ENCODE data around the gene MMGT1. TPM values are rescaled to one million over a fixed set of nuclear protein-coding genes. Genes with fewer than 3 reads are reported as not detected.
A peak's percentile ranks its signal among the peaks of the same experiment; 100 is the strongest.
"Not testable (repeated sequence)": the region's sequence is repeated elsewhere in the genome, so short reads cannot be mapped to it uniquely, and the experiment has no call there.

Gene MMGT1
- total RNA-seq, 2 experiments from 2014 or later: 17.5 to 18.7 TPM

DNA sequence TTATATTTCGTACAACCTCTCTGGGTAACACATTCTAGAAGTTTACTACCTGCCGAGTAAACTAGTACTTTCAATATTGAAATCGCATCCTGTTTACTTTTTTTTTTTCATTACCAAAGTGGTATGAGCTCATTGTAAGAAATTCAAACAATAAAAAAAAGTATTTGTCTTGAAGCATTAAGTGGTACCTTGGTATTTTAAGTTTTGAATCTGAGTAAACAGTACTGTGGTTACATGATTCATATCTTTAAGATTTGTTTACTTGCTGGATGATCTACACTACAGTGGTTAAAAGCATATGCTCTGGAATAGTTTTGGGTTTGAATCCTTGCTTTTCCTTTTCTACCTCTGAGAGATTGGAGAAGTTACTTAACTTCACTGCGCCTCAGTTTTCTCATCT is 3.8 kb upstream of the MMGT1 start:
- no peak overlapping the region for H3K4me3 Mint-ChIP-seq
- H3K27ac Mint-ChIP-seq: no peak overlapping the region
- POLR2A ChIA-PET: no interaction called here
- H3K36me3 Mint-ChIP-seq: peaks cover 3% of the 10 kb centered on the region
- DNase-seq (no peak), ATAC-seq (ENCODE audit: low read depth) (no peak)
- peaks cover 16% of the 10 kb centered on the region for H3K4me1 Mint-ChIP-seq
- H3K9me3 Mint-ChIP-seq: no peaks in the 10 kb centered on the region
- peaks cover 6% of the 10 kb centered on the region for H3K27me3 Mint-ChIP-seq

DNA sequence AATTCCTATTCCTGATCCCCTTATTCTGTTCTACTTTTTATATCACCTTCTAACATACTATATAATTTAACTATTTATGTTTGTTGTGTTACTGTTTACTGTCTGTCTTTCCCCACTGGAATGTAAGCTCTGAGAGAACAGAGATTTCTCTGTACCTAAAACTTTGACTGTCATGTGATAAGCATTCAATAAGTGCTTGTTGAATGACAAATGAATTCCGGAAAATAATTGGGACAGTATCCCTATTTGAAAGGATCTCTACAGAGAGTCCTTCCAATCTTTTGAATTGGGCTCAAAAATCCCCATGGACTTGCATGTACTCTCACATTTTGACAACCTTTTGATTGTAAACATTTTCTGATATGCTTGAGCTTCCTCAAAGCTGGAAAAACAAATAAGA is 1.6 kb upstream of the MMGT1 start:
- POLR2A ChIA-PET: interaction anchor here (2.5 kb wide), 1 partner anchor 9 kb away, joined by 15 read pairs; the partner anchor contains the start of gene SLC9A6
- peaks cover 6% of the 10 kb centered on the region for H3K27me3 Mint-ChIP-seq
- DNase-seq: no peak
- no peak overlapping the region for H3K27ac Mint-ChIP-seq
- H3K4me1 Mint-ChIP-seq: peaks cover 16% of the 10 kb centered on the region
- ATAC-seq (ENCODE audit: low read depth): no peak
- H3K4me3 Mint-ChIP-seq: no peak overlapping the region
- peaks cover 4% of the 10 kb centered on the region for H3K36me3 Mint-ChIP-seq
- no peaks in the 10 kb centered on the region for H3K9me3 Mint-ChIP-seq

DNA sequence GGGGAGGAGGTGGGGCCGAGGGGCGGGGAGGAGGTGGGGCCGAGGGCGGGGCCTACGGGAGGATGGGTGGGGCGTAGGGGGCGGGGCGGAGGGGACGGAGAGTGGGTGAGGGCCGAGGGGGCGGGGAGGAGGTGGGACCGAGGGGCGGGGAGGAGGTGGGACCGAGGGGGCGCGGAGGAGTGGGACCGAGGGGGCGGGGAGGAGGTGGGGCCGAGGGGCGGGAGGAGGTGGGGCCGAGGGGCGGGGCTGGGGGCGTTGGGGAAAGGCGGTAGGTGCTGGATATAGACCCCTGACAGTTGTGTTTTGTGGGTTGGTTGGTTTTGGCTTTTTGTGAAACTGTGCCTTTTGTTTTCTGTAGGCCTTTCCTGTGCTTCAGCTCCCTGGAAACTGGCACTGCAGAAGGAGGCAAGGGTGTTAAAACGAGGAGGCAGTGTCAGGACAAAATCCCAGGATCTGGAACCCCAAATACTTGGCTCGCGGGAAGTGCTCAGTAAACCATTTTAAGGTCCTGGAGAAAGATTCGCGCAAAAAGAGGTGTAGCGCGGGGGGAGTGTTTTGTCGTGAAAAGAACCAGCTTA is 580 bp upstream of the MMGT1 start:
- DNase-seq: peak; percentile 59
- Mint-ChIP-seq H3K9me3 (no peaks in the 10 kb centered on the region), H3K4me1 (peaks cover 16% of the 10 kb centered on the region), H3K27ac (peak overlapping the region; percentile 25), H3K36me3 (peaks cover 5% of the 10 kb centered on the region), H3K27me3 (peaks cover 6% of the 10 kb centered on the region), H3K4me3 (peak overlapping the region; percentile 73)
- peak; percentile 13 for ATAC-seq (ENCODE audit: low read depth)
- POLR2A ChIA-PET: interaction anchor here (1.0 to 2.5 kb wide), 3 partner anchors 10 to 455 kb away, joined by 3 to 15 read pairs (median 3); partner anchors contain the start of genes INTS6L and SLC9A6

GRCh38 chrX:135973025-135973547 is 702 bp downstream of the MMGT1 start:
- H3K27ac Mint-ChIP-seq: peak overlapping the region; percentile 97
- no peaks in the 10 kb centered on the region for H3K9me3 Mint-ChIP-seq
- H3K4me1 Mint-ChIP-seq: peaks cover 16% of the 10 kb centered on the region
- DNase-seq (no peak), ATAC-seq (ENCODE audit: low read depth) (peak; percentile 12)
- peak overlapping the region; percentile 95 for H3K4me3 Mint-ChIP-seq
- H3K36me3 Mint-ChIP-seq: peaks cover 2% of the 10 kb centered on the region
- POLR2A ChIA-PET: interaction anchor here (1.7 to 2.5 kb wide), 2 partner anchors 11 to 453 kb away, joined by 3 to 15 read pairs; partner anchors contain the start of gene SLC9A6
- peaks cover 2% of the 10 kb centered on the region for H3K27me3 Mint-ChIP-seq

- POLR2A ChIA-PET: no interaction called here
- ATAC-seq (ENCODE audit: low read depth) (no peak), DNase-seq (no peak)
- H3K27me3 Mint-ChIP-seq: no peaks in the 10 kb centered on the region
- no peaks in the 10 kb centered on the region for H3K9me3 Mint-ChIP-seq
- H3K36me3 Mint-ChIP-seq: peaks cover 2% of the 10 kb centered on the region
- H3K4me3 Mint-ChIP-seq: no peak overlapping the region
- H3K27ac Mint-ChIP-seq: no peak overlapping the region
- no peaks in the 10 kb centered on the region for H3K4me1 Mint-ChIP-seq
Measured at GRCh38 chrX:135951291-135951690, 22.5 kb downstream of the MMGT1 start.

- Mint-ChIP-seq H3K9me3 (no peaks in the 10 kb centered on the region), H3K27ac (no peak overlapping the region), H3K36me3 (no peaks in the 10 kb centered on the region), H3K4me1 (no peaks in the 10 kb centered on the region), H3K27me3 (no peaks in the 10 kb centered on the region), H3K4me3 (no peak overlapping the region)
- ATAC-seq (ENCODE audit: low read depth) (no peak), DNase-seq (no peak)
- POLR2A ChIA-PET: no interaction called here
Measured at GRCh38 chrX:135944486-135944885, 29.3 kb downstream of the MMGT1 start.

DNA sequence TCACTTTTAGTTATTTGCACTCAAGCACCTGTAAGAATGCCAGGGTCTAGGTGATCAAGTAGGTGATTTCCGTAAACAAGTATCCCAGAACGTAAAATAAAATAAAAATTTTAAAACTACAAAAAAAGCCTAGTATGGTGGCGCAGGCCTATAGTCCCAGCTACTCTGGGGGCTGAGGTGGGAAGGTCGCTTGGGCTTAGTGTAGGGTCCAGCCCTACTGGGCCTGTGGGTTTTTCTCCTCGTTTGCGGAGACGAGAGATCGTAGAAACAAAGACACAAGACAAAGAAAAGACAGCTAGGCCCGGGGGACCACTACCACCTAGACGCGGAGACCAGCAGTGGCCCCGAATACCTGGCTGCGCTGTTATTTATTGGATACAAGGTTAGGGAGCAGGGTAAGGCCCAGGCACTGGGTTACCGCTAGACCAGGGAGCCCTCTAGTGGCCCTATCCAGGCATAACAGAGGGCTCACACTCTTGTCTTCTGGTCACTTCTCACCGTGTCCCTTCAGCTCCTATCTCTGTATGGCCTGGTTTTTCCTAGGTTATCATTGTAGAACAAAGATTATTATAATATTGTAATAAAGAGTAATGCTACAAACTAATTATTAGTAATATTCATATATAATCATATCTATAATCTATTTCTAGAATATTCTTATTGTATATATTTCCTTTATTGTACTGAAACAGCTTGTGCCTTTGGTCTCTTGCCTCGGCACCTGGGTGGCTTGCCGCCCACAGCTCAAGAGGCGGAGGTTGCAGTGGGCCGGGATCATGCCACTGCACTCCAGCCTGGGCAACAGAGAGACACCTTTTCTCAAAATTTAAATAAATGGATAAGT is 41.9 kb downstream of the MMGT1 start:
- Mint-ChIP-seq H3K27ac (no peak overlapping the region), H3K9me3 (no peaks in the 10 kb centered on the region), H3K36me3 (no peaks in the 10 kb centered on the region), H3K4me1 (no peaks in the 10 kb centered on the region), H3K4me3 (no peak overlapping the region), H3K27me3 (no peaks in the 10 kb centered on the region)
- ATAC-seq (ENCODE audit: low read depth) (no peak), DNase-seq (peak; percentile 32)
- POLR2A ChIA-PET: no interaction called here

- Mint-ChIP-seq H3K27me3 (no peaks in the 10 kb centered on the region), H3K4me1 (no peaks in the 10 kb centered on the region), H3K27ac (no peak overlapping the region), H3K9me3 (no peaks in the 10 kb centered on the region), H3K4me3 (no peak overlapping the region), H3K36me3 (no peaks in the 10 kb centered on the region)
- no peak for ATAC-seq (ENCODE audit: low read depth)
- POLR2A ChIA-PET: no interaction called here
- DNase-seq: no peak
Measured at GRCh38 chrX:135927897-135928296, 45.9 kb downstream of the MMGT1 start.

GRCh38 chrX:135923353-135923752 is 50.4 kb downstream of the MMGT1 start:
- H3K4me1 Mint-ChIP-seq: no peaks in the 10 kb centered on the region
- no peak overlapping the region for H3K27ac Mint-ChIP-seq
- no peak overlapping the region for H3K4me3 Mint-ChIP-seq
- DNase-seq (no peak), ATAC-seq (ENCODE audit: low read depth) (no peak)
- H3K9me3 Mint-ChIP-seq: no peaks in the 10 kb centered on the region
- no peaks in the 10 kb centered on the region for H3K27me3 Mint-ChIP-seq
- no peaks in the 10 kb centered on the region for H3K36me3 Mint-ChIP-seq
- POLR2A ChIA-PET: no interaction called here

- ATAC-seq (ENCODE audit: low read depth); DNase-seq; H3K9me3 Mint-ChIP-seq; H3K4me1 Mint-ChIP-seq; H3K36me3 Mint-ChIP-seq; POLR2A ChIA-PET; H3K4me3 Mint-ChIP-seq; H3K27me3 Mint-ChIP-seq; H3K27ac Mint-ChIP-seq: not testable (repeated sequence)
Measured at GRCh38 chrX:135920516-135920915, 53.3 kb downstream of the MMGT1 start.

- POLR2A ChIA-PET: no interaction called here
- Mint-ChIP-seq H3K27me3 (peaks cover 2% of the 10 kb centered on the region), H3K36me3 (no peaks in the 10 kb centered on the region), H3K4me3 (no peak overlapping the region), H3K27ac (no peak overlapping the region), H3K9me3 (no peaks in the 10 kb centered on the region), H3K4me1 (no peaks in the 10 kb centered on the region)
- no peak for DNase-seq
- ATAC-seq (ENCODE audit: low read depth): no peak
Measured at GRCh38 chrX:135914404-135914803, 59.4 kb downstream of the MMGT1 start.
